ENCODE data around the gene DAZAP1. TPM values are rescaled to one million over a fixed set of nuclear protein-coding genes. Genes with fewer than 3 reads are reported as not detected.

Gene DAZAP1
- total RNA-seq, 2 experiments from 2014 or later: 128 to 133 TPM

DNA sequence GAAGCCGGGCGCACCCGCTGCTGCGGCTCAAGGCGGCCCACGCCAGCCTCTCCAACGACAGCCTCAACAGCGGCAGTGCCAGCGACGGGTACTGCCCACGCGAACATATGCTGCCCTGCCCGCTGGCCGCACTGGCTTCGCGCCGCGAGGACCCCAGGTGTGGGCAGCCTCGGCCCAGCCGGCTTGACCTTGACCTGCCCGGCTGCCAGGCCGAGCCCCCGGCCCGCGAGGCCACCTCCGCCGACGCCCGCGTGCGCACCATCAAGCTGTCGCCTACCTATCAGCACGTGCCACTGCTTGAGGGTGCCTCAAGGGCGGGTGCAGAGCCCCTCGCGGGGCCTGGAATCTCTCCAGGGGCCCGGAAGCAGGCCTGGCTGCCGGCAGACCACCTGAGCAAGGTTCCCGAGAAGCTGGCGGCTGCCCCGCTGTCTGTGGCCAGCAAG lies 58.7 kb downstream of the DAZAP1 start:
- peak; percentile 3 for TF ChIP-seq CTCF (IDR thresholded peaks at IDR 0.05)

DNA sequence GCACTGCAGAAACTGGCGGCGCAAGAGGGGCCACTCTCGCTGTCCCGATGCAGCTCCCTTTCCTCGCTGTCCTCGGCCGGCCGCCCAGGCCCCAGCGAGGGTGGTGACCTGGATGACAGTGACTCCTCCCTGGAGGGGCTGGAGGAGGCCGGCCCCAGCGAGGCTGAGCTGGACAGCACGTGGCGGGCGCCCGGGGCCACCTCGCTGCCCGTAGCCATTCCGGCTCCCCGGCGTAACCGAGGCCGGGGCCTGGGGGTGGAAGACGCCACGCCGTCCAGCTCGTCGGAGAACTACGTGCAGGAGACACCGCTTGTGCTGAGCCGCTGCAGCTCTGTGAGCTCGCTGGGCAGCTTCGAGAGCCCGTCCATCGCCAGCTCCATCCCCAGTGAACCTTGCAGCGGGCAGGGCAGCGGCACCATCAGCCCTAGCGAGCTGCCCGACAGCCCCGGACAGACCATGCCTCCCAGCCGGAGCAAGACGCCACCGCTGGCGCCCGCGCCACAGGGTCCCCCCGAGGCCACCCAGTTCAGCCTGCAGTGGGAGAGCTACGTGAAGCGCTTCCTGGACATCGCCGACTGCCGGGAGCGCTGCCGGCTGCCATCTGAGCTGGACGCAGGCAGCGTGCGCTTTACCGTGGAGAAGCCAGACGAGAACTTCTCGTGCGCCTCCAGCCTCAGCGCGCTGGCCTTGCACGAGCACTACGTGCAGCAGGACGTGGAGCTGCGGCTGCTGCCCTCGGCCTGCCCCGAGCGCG lies 59.3 kb downstream of the DAZAP1 start:
- Mint-ChIP-seq H3K4me1 (ENCODE audit: low read depth) (peaks cover 3% of the 10 kb centered on the region), H3K9me3 (no peaks in the 10 kb centered on the region), H3K4me3 (no peak overlapping the region), H3K36me3 (ENCODE audit: low read depth) (no peaks in the 10 kb centered on the region), H3K27me3 (no peaks in the 10 kb centered on the region), H3K27ac (no peak overlapping the region)
- ChIA-PET POLR2A (interaction anchor here (0.8 to 1.3 kb wide), 5 partner anchors 9 to 197 kb away, joined by 3 to 5 read pairs (median 3); partner anchors contain the start of gene CIRBP), CTCF (no interaction called here)
- DNase-seq (no peak), ATAC-seq (ENCODE audit: poor library complexity) (no peak)
- intact Hi-C loops (cut with DNase I, micrococcal nuclease): loop anchor here in 1 of 2 experiments (1.0 kb wide), 1 partner anchor 27 kb away; no protein-coding TSS in a partner anchor
- Histone ChIP-seq H3K36me3 (ENCODE audit: insufficient read depth, low read length) (no peaks in the 10 kb centered on the region), H3K9me3 (ENCODE audit: control insufficient read depth in 1 of 2, insufficient read depth in 1 of 2, low read length in 2 of 2) (peaks cover 0 to 16% of the 10 kb centered on the region in 2 experiments), H3K4me1 (ENCODE audit: insufficient read depth, low read length) (peaks cover 54% of the 10 kb centered on the region), H3K4me3 (ENCODE audit: low read length) (no peak overlapping the region), H3K27me3 (ENCODE audit: control insufficient read depth in 1 of 2, insufficient read depth in 2 of 2, low read length in 2 of 2) (peaks cover 13 to 25% of the 10 kb centered on the region in 2 experiments), H3K27ac (ENCODE audit: low read depth in 1 of 2, low read length in 2 of 2) (no peak overlapping the region)
- TF ChIP-seq CTCF (IDR thresholded peaks at IDR 0.05): no peak

More for the DNA sequence above, 58.7 kb downstream of the DAZAP1 start:
- Histone ChIP-seq H3K36me3 (ENCODE audit: insufficient read depth, low read length) (no peaks in the 10 kb centered on the region), H3K9me3 (ENCODE audit: control insufficient read depth in 1 of 2, insufficient read depth in 1 of 2, low read length in 2 of 2) (peaks cover 0 to 15% of the 10 kb centered on the region in 2 experiments), H3K27ac (ENCODE audit: low read depth in 1 of 2, low read length in 2 of 2) (no peak overlapping the region), H3K4me3 (ENCODE audit: low read length) (no peak overlapping the region), H3K27me3 (ENCODE audit: control insufficient read depth in 1 of 2, insufficient read depth in 2 of 2, low read length in 2 of 2) (peaks cover 13 to 25% of the 10 kb centered on the region in 2 experiments), H3K4me1 (ENCODE audit: insufficient read depth, low read length) (peaks cover 48% of the 10 kb centered on the region)
- intact Hi-C loops (cut with DNase I, micrococcal nuclease): no loop called here
- POLR2A ChIA-PET: interaction anchor here (0.7 to 1.2 kb wide), 4 partner anchors 8 to 23 kb away, joined by 3 to 5 read pairs (median 3); no protein-coding TSS in a partner anchor
- no peaks in the 10 kb centered on the region for H3K36me3 Mint-ChIP-seq (ENCODE audit: low read depth)
- ATAC-seq (ENCODE audit: poor library complexity) (no peak), DNase-seq (no peak)
- H3K27me3 Mint-ChIP-seq: no peaks in the 10 kb centered on the region
- H3K27ac Mint-ChIP-seq: no peak overlapping the region
- no peaks in the 10 kb centered on the region for H3K9me3 Mint-ChIP-seq
- CTCF ChIA-PET: interaction anchor here (0.9 to 1.3 kb wide), 2 partner anchors 10 to 21 kb away, joined by 3 to 4 read pairs; no protein-coding TSS in a partner anchor
- H3K4me3 Mint-ChIP-seq: no peak overlapping the region
- no peaks in the 10 kb centered on the region for H3K4me1 Mint-ChIP-seq (ENCODE audit: low read depth)

GRCh38 chr19:1467215-1467489 lies 59.8 kb downstream of the DAZAP1 start:
- CTCF ChIA-PET: no interaction called here

More at GRCh38 chr19:1467215-1467489, 59.8 kb downstream of the DAZAP1 start:
- no peak for ATAC-seq (ENCODE audit: poor library complexity)
- Histone ChIP-seq H3K4me1 (ENCODE audit: insufficient read depth, low read length) (peaks cover 59% of the 10 kb centered on the region), H3K36me3 (ENCODE audit: insufficient read depth, low read length) (no peaks in the 10 kb centered on the region), H3K27ac (ENCODE audit: low read depth in 1 of 2, low read length in 2 of 2) (no peak overlapping the region), H3K4me3 (ENCODE audit: low read length) (no peak overlapping the region), H3K9me3 (ENCODE audit: control insufficient read depth in 1 of 2, insufficient read depth in 1 of 2, low read length in 2 of 2) (peaks cover 0 to 16% of the 10 kb centered on the region in 2 experiments), H3K27me3 (ENCODE audit: control insufficient read depth in 1 of 2, insufficient read depth in 2 of 2, low read length in 2 of 2) (peaks cover 18 to 29% of the 10 kb centered on the region in 2 experiments)
- Mint-ChIP-seq H3K9me3 (no peaks in the 10 kb centered on the region), H3K4me1 (ENCODE audit: low read depth) (peaks cover 6% of the 10 kb centered on the region), H3K36me3 (ENCODE audit: low read depth) (no peaks in the 10 kb centered on the region), H3K4me3 (no peak overlapping the region), H3K27me3 (no peaks in the 10 kb centered on the region), H3K27ac (no peak overlapping the region)
- DNase-seq: no peak
- POLR2A ChIA-PET: interaction anchor here (0.8 to 1.3 kb wide), 3 partner anchors 9 to 198 kb away, joined by 3 to 4 read pairs (median 3); partner anchors contain the start of gene CIRBP
- intact Hi-C loops (cut with DNase I, micrococcal nuclease): loop anchor here in 1 of 2 experiments (1.0 kb wide), 1 partner anchor 26 kb away; no protein-coding TSS in a partner anchor
- TF ChIP-seq CTCF (IDR thresholded peaks at IDR 0.05): no peak

Data from CD4-positive, alpha-beta T cell (primary cell).